B cell (primary cell): ENCODE results near the gene SEC14L6. TPM values are rescaled to one million over a fixed set of nuclear protein-coding genes. Genes with fewer than 3 reads are reported as not detected.

ENCODE experiments used
- ATAC-seq: fragments of 200-7000 bp; cut with Tn5 transposase; one replicate; pipeline ENCODE4 v1.10.0; 2021; ENCODE audit warnings: low read depth, mild to moderate bottlenecking, moderate number of reproducible peaks, moderate library complexity
- CTCF ChIA-PET: fragments of 350-600 bp; sonication (Branson Sonifier 250); formaldehyde crosslinking; loops from one replicate; lab custom pipeline; 2021; ENCODE audit warnings: antibody characterized with exemption, inconsistent platforms; lab: Charles Lee
- POLR2A ChIA-PET: fragments of 350-600 bp; sonication (Branson Sonifier 250); formaldehyde crosslinking; loops from one replicate; lab custom pipeline; 2021; ENCODE audit warnings: antibody characterized with exemption; lab: Charles Lee
- DNase-seq: peaks from one replicate; pipeline ENCODE4 v3.0.0; 2013
- H2AFZ ChIP-seq: 2 replicates; pipeline ENCODE4 v1.6.1; 2012; ENCODE audit warnings: mild to moderate bottlenecking, low read depth, low read length; ENCODE audit not compliant: insufficient read depth, poor library complexity, severe bottlenecking
- H3K27ac ChIP-seq, 2 donors: 1 replicate in 1 of 2; 2 replicates in 1 of 2; pipeline ENCODE4 v1.5.1; 2012 to 2013; ENCODE audit warnings: low read length in 2 of 2, mild to moderate bottlenecking in 2 of 2, moderate library complexity in 1 of 2
- H3K27me3 ChIP-seq, 4 experiments: fragments of 200-600 bp in 1 of 4; sonication (generic) in 1 of 4; replicated peaks in 1 of 4; 1 replicate in 2 of 4; 2 replicates in 2 of 4; pipeline versions ENCODE4 v1.6.1 to v1.7.0; 2013 to 2016; ENCODE audit warnings: low read length in 3 of 4, mild to moderate bottlenecking in 2 of 4, mixed read lengths in 1 of 4, moderate library complexity in 1 of 4; ENCODE audit not compliant: insufficient read depth in 4 of 4, control insufficient read depth in 3 of 4; ENCODE audit errors: control extremely low read depth in 1 of 4
- H3K36me3 ChIP-seq, 2 experiments: replicated peaks in 1 of 2; 1 replicate in 1 of 2; 2 replicates in 1 of 2; pipeline versions ENCODE4 v1.6.1 to v1.7.1; 2013; ENCODE audit warnings: low read length in 1 of 2; ENCODE audit not compliant: insufficient read depth in 2 of 2, control insufficient read depth in 1 of 2; ENCODE audit errors: control extremely low read depth in 1 of 2, extremely low read depth in 1 of 2
- H3K4me1 ChIP-seq, 2 donors: fragments of 200-600 bp in 1 of 2; sonication (generic) in 1 of 2; 1 replicate in 1 of 2; 2 replicates in 1 of 2; pipeline versions ENCODE4 v1.5.1 to v1.6.1; 2013 to 2017; ENCODE audit warnings: low read length in 2 of 2; ENCODE audit not compliant: control insufficient read depth in 2 of 2, insufficient read depth in 2 of 2
- H3K4me2 ChIP-seq: replicated peaks from 2 replicates; pipeline ENCODE3; 2012; ENCODE audit warnings: mild to moderate bottlenecking, low read depth, low read length; ENCODE audit not compliant: poor library complexity, severe bottlenecking
- H3K4me3 ChIP-seq, 5 experiments: fragments of 200-600 bp in 1 of 5; sonication (generic) in 1 of 5; 1 replicate in 3 of 5; 2 replicates in 2 of 5; pipeline versions ENCODE4 v1.5.1 to v1.7.0; 2011 to 2016; ENCODE audit warnings: low read length in 4 of 5, mild to moderate bottlenecking in 4 of 5, low read depth in 2 of 5, control low read depth in 1 of 5, moderate library complexity in 1 of 5; ENCODE audit not compliant: insufficient read depth in 1 of 5; ENCODE audit errors: control extremely low read depth in 1 of 5, extremely low read depth in 1 of 5
- H3K79me2 ChIP-seq: fragments of 200-600 bp; sonication (generic); one replicate; pipeline ENCODE4 v1.6.0; 2016; ENCODE audit warnings: low read length; ENCODE audit not compliant: control insufficient read depth, insufficient read depth
- H3K9ac ChIP-seq: fragments of 200-600 bp; sonication (generic); 2 replicates; pipeline ENCODE4 v1.6.1; 2017; ENCODE audit warnings: mild to moderate bottlenecking, low read length, moderate library complexity
- H3K9me3 ChIP-seq, 3 donors: one replicate each; pipeline versions ENCODE4 v1.6.1 to v1.7.1; 2013; ENCODE audit warnings: low read length in 2 of 3; ENCODE audit not compliant: control insufficient read depth in 2 of 3, insufficient read depth in 1 of 3; ENCODE audit errors: control extremely low read depth in 1 of 3
- H4K20me1 ChIP-seq: 2 replicates; pipeline ENCODE4 v1.6.0; 2012; ENCODE audit warnings: mild to moderate bottlenecking, low read length; ENCODE audit not compliant: insufficient read depth, control insufficient read depth, poor library complexity, severe bottlenecking
- H3K27ac Mint-ChIP-seq: one replicate; pipeline ENCODE4 v1.8.0; 2021; ENCODE audit warnings: mixed read lengths
- H3K27me3 Mint-ChIP-seq: one replicate; pipeline ENCODE4 v1.8.0; 2021; ENCODE audit warnings: mixed read lengths
- H3K4me1 Mint-ChIP-seq: one replicate; pipeline ENCODE4 v1.8.0; 2021; ENCODE audit warnings: mixed read lengths
- H3K4me3 Mint-ChIP-seq: one replicate; pipeline ENCODE4 v1.8.0; 2021; ENCODE audit warnings: mixed read lengths
- H3K9me3 Mint-ChIP-seq: one replicate; pipeline ENCODE4 v1.8.0; 2022; ENCODE audit warnings: mixed read lengths; ENCODE audit not compliant: insufficient read depth
- EZH2 ChIP-seq: IDR thresholded peaks from 2 replicates; pipeline ENCODE4 v1.6.1; 2012; ENCODE audit warnings: borderline replicate concordance, low read depth, mild to moderate bottlenecking, moderate library complexity, low read length; ENCODE audit not compliant: insufficient read depth, poor library complexity, severe bottlenecking
- WGBS: methylation state at CpG from one replicate; pipeline ENCODE4 v1.1.5; 2013; ENCODE audit warnings: missing lambda C conversion rate; ENCODE audit not compliant: insufficient coverage; 5-methylcytosine and 5-hydroxymethylcytosine counted together
- intact Hi-C: fragments of 100-400 bp; cut with micrococcal nuclease; formaldehyde crosslinking; loops from one replicate; pipeline ENCODE4 v1.10.0; 2022
- polyA plus RNA-seq: library from polyadenylated mRNA; depleted of rRNA; stranded (reverse); fragments of >200 nt; gene quantifications from 2 replicates; pipeline ENCODE4 v1.2.3, GENCODE V29; 2012
- total RNA-seq, 2 donors: library from RNA; stranded (reverse); fragments of 120-200 nt in 1 of 2; gene quantifications; 1 replicate in 1 of 2; 2 replicates in 1 of 2; pipeline versions ENCODE4 v1.2.3 to v1.2.4, GENCODE V29; 2013 to 2022
- TF ChIP-seq, protein P1 (sequence below): fragments of 200-600 bp; IDR thresholded peaks from one replicate; pipeline ENCODE4 v1.8.0; 2022; ENCODE audit warnings: antibody characterized with exemption, mild to moderate bottlenecking

SEC14L6 gene
- total and polyA plus RNA-seq, 2 donors (not counting 1 experiment from before 2014, with no cell fraction given): not detected

DNA sequence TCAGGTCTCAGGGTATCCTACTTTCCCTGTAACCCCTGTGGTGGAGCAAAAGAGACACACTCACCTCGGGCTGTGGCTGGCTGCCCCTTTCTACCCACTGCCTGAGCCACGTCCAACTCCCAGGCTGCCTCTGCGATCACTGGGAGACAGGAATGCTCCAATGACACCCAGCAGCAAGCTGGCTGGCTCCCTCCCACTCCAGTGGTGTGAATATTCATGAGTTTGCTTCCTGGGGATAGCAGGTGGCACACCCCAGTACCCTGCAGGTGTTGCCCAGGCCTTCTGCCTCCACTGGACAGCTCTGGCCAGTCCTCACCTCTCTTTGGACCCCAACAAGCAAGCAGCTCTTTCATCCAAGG lies 18.2 kb upstream of the SEC14L6 start:
- H3K4me3 ChIP-seq: no peak overlapping the region
- intact Hi-C loops: no loop called here

DNA sequence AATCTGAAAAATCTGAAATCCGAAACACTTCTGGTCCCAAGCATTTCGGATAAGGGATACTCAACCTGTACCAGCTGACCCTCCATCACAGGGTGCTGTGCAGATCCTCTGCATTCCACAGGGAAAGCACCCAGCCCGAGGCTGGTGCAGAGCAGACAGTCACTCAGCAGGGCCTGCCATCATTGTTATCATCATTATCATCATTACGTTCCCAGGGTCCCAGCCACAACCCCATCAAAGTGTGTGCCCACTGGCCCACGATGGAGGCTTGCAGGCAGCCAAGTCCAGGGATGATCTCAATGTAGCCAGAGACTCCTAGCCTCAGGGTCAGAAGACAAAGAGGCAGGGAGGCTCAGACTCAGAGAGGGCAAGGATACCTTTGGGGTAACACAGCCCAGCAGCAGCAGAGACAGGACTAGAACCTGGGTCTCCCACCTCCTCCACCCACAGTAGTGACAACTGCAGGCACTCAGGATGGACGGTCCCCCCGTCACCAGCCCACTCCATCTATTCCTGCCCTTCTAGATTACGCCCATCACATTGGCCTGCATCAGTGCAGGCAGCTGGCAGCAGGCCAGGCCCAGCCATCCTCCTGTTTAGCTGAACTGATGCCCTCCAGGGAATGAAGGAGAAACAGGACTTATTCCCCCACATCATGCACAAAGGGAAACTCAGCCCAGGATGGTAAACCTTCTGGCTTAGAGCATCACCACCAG lies 17.7 kb upstream of the SEC14L6 start:
- H4K20me1 ChIP-seq: no peaks in the 10 kb centered on the region
- no peaks in the 10 kb centered on the region for H3K4me1 ChIP-seq
- Mint-ChIP-seq H3K27ac (no peak overlapping the region), H3K9me3 (no peaks in the 10 kb centered on the region), H3K27me3 (peaks cover 18% of the 10 kb centered on the region), H3K4me1 (no peaks in the 10 kb centered on the region), H3K4me3 (no peak overlapping the region)
- no peak overlapping the region for H3K4me3 ChIP-seq
- ATAC-seq (no peak), DNase-seq (no peak)
- no peaks in the 10 kb centered on the region for H3K79me2 ChIP-seq
- ChIA-PET POLR2A (no interaction called here), CTCF (no interaction called here)
- no peak overlapping the region for H2AFZ ChIP-seq
- H3K27me3 ChIP-seq: peaks cover 0 to 3% (median 0%) of the 10 kb centered on the region in 4 experiments
- intact Hi-C loops: no loop called here
- no peak overlapping the region for H3K9ac ChIP-seq
- no peaks in the 10 kb centered on the region for H3K36me3 ChIP-seq
- WGBS: 87% methylated on average over 8 of the region's 8 CpGs
- TF ChIP-seq EZH2: no peak
- TF ChIP-seq, protein P1, sequence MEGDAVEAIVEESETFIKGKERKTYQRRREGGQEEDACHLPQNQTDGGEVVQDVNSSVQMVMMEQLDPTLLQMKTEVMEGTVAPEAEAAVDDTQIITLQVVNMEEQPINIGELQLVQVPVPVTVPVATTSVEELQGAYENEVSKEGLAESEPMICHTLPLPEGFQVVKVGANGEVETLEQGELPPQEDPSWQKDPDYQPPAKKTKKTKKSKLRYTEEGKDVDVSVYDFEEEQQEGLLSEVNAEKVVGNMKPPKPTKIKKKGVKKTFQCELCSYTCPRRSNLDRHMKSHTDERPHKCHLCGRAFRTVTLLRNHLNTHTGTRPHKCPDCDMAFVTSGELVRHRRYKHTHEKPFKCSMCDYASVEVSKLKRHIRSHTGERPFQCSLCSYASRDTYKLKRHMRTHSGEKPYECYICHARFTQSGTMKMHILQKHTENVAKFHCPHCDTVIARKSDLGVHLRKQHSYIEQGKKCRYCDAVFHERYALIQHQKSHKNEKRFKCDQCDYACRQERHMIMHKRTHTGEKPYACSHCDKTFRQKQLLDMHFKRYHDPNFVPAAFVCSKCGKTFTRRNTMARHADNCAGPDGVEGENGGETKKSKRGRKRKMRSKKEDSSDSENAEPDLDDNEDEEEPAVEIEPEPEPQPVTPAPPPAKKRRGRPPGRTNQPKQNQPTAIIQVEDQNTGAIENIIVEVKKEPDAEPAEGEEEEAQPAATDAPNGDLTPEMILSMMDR: no peak
- H3K27ac ChIP-seq: no peak overlapping the region
- no peaks in the 10 kb centered on the region for H3K9me3 ChIP-seq
- no peak overlapping the region for H3K4me2 ChIP-seq

More for the DNA sequence above, 18.2 kb upstream of the SEC14L6 start:
- no peak for TF ChIP-seq EZH2
- TF ChIP-seq, protein P1: no peak
- H3K27ac ChIP-seq: no peak overlapping the region
- no peak for ATAC-seq
- WGBS: 50% methylated on average over 1 of the region's 3 CpGs
- H3K9me3 ChIP-seq: no peaks in the 10 kb centered on the region
- no peaks in the 10 kb centered on the region for H3K9me3 Mint-ChIP-seq
- H3K9ac ChIP-seq: no peak overlapping the region
- no peak overlapping the region for H3K4me3 Mint-ChIP-seq
- H3K27me3 Mint-ChIP-seq: peaks cover 15% of the 10 kb centered on the region
- H2AFZ ChIP-seq: no peak overlapping the region
- H3K36me3 ChIP-seq: no peaks in the 10 kb centered on the region
- no peaks in the 10 kb centered on the region for H3K79me2 ChIP-seq
- no peak for DNase-seq
- H3K4me1 Mint-ChIP-seq: no peaks in the 10 kb centered on the region
- no peak overlapping the region for H3K27ac Mint-ChIP-seq
- no peaks in the 10 kb centered on the region for H3K4me1 ChIP-seq
- no peak overlapping the region for H3K4me2 ChIP-seq
- ChIA-PET POLR2A (no interaction called here), CTCF (no interaction called here)
- H3K27me3 ChIP-seq: peaks cover 0 to 3% (median 0%) of the 10 kb centered on the region in 4 experiments
- H4K20me1 ChIP-seq: no peaks in the 10 kb centered on the region
